Heart left ventricle (tissue), 13 donors: ENCODE measurements around the gene TPX2.

Source experiments
- POLR2A ChIP-seq, 2 donors: fragments of 450-650 bp; IDR thresholded peaks; one replicate each; pipeline ENCODE4 v1.6.1; 2017; ENCODE audit warnings: antibody characterized with exemption in 2 of 2, mild to moderate bottlenecking in 2 of 2, moderate library complexity in 2 of 2
- TF ChIP-seq, protein P1 (sequence below), 12 donors: fragments of 200-600 bp; sonication (generic) in 4 of 12; IDR thresholded peaks; one replicate each; pipeline versions ENCODE4 v1.5.0 to v1.8.0; 2018 to 2022; ENCODE audit warnings: antibody characterized with exemption in 12 of 12, mild to moderate bottlenecking in 5 of 12
- donor health status: ischemic (EF 13 %, LVEDD 7.1; RV severe dilation, severe dysfunction).
- donor health status: DM: no; HTN: yes; CAD: no.
- donor health status: DM: no; HTN: no; CAD: no.
- donor health status: ischemic (EF 25% LVEDD 6.9; RV normal size, moderate dysfunction).
- donor health status: ischemic (EF 25% LVEDD 5.7; RV mildly dilated, moderate dysfunction).
- donor health status: ischemic (EF 35%, LVEDD 5.7; RV mildly dilated, moderate dysfunction).
- donor health status: nonischemic (EF 11% LVEDD 7.7; RV severe dilation, severe dysfunction).
- donor health status: DM: yes; HTN: yes; CAD: no.
- donor health status: PGD.
- donor health status: ischemic (EF 29% LVEDD 5.4; RV normal size, mild dysfunction).
- donor health status: nonischemic (EF 23%, LVEDD 6.1; RV moderate dilation, normal function).

- TF ChIP-seq, protein P1, sequence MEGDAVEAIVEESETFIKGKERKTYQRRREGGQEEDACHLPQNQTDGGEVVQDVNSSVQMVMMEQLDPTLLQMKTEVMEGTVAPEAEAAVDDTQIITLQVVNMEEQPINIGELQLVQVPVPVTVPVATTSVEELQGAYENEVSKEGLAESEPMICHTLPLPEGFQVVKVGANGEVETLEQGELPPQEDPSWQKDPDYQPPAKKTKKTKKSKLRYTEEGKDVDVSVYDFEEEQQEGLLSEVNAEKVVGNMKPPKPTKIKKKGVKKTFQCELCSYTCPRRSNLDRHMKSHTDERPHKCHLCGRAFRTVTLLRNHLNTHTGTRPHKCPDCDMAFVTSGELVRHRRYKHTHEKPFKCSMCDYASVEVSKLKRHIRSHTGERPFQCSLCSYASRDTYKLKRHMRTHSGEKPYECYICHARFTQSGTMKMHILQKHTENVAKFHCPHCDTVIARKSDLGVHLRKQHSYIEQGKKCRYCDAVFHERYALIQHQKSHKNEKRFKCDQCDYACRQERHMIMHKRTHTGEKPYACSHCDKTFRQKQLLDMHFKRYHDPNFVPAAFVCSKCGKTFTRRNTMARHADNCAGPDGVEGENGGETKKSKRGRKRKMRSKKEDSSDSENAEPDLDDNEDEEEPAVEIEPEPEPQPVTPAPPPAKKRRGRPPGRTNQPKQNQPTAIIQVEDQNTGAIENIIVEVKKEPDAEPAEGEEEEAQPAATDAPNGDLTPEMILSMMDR (IDR thresholded peaks at IDR 0.05), result no peak
- peak in 1 of 2 donors; percentile 36 for TF ChIP-seq POLR2A (IDR thresholded peaks at IDR 0.05)
Measured at GRCh38 chr20:31713312-31714273, 25.5 kb upstream of the TPX2 start.
